Neutrophil (primary cell): Measurements from ENCODE around the gene HDAC1.
A peak's percentile ranks its signal among the peaks of the same experiment; 100 is the strongest.

Experiments used
- H3K27ac ChIP-seq: fragments of 200-600 bp; sonication (generic); 2 replicates; pipeline ENCODE4 v1.5.1; 2016; ENCODE audit warnings: mild to moderate bottlenecking, moderate library complexity
- H3K27me3 ChIP-seq: fragments of 200-600 bp; sonication (generic); 2 replicates; pipeline ENCODE4 v1.6.0; 2016; ENCODE audit warnings: mild to moderate bottlenecking
- H3K36me3 ChIP-seq: fragments of 200-600 bp; sonication (generic); 2 replicates; pipeline ENCODE4 v1.5.1; 2017
- H3K4me1 ChIP-seq, 2 experiments: fragments of 200-600 bp in 1 of 2; sonication (generic) in 1 of 2; 1 replicate in 1 of 2; 2 replicates in 1 of 2; pipeline versions ENCODE4 v1.5.1 to v1.6.1; 2013 to 2016; ENCODE audit warnings: low read depth in 1 of 2, low read length in 1 of 2, mild to moderate bottlenecking in 1 of 2, moderate library complexity in 1 of 2; ENCODE audit not compliant: control insufficient read depth in 1 of 2, insufficient read depth in 1 of 2
- H3K4me3 ChIP-seq, 2 experiments: fragments of 200-600 bp in 1 of 2; sonication (generic) in 1 of 2; 1 replicate in 1 of 2; 2 replicates in 1 of 2; pipeline ENCODE4 v1.5.1; 2013 to 2016; ENCODE audit warnings: low read depth in 1 of 2, low read length in 1 of 2, mild to moderate bottlenecking in 1 of 2, moderate library complexity in 1 of 2
- H3K9me3 ChIP-seq: fragments of 200-600 bp; sonication (generic); 2 replicates; pipeline ENCODE4 v1.5.1; 2016
- TF ChIP-seq, protein P1 (sequence below): fragments of 200-600 bp; sonication (generic); IDR thresholded peaks from 2 replicates; pipeline ENCODE4 v1.5.1; 2016; ENCODE audit warnings: antibody characterized with exemption

The HDAC1 gene

DNA sequence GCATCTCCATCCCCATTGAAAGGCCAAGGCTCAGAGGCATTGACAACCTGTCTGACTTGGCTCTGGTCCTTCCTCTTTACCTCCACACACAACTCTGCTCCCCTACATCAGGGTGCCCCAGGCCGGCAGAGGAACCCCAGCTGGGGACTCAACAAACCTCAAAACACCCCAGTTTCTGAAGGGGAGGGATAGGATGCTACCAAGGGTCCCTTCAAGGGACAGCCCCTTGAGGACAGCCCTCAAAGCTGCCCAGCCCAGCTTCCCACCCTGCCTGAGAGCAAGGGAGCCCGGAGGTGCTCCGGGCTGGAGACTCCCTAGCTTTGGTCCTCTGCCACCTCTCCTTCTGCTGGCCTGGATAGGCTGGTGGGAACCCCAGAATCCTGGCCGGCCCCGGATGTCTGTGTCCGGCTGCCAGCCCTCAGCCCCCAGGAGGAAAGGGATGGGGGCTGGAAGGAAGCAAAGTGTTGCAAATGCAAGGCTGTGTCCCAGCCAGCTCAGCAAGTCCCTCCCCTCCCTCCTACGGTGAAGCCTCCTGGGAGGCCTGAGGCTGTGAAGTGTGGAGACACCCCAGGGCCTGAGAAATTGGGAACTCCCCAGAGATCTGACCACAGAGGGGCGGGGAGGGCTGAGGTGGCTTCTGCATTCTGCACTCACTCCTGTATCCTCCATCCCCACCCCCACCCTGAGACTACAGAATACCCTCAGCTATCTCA, 45.2 kb downstream of the HDAC1 start:
- TF ChIP-seq, protein P1, sequence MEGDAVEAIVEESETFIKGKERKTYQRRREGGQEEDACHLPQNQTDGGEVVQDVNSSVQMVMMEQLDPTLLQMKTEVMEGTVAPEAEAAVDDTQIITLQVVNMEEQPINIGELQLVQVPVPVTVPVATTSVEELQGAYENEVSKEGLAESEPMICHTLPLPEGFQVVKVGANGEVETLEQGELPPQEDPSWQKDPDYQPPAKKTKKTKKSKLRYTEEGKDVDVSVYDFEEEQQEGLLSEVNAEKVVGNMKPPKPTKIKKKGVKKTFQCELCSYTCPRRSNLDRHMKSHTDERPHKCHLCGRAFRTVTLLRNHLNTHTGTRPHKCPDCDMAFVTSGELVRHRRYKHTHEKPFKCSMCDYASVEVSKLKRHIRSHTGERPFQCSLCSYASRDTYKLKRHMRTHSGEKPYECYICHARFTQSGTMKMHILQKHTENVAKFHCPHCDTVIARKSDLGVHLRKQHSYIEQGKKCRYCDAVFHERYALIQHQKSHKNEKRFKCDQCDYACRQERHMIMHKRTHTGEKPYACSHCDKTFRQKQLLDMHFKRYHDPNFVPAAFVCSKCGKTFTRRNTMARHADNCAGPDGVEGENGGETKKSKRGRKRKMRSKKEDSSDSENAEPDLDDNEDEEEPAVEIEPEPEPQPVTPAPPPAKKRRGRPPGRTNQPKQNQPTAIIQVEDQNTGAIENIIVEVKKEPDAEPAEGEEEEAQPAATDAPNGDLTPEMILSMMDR, result no peak
- peaks cover 16% of the 10 kb centered on the region for H3K27me3 ChIP-seq
- H3K4me1 ChIP-seq, result peaks cover 49 to 52% of the 10 kb centered on the region in 2 experiments
- H3K9me3 ChIP-seq, result no peaks in the 10 kb centered on the region
- H3K27ac ChIP-seq, result peak overlapping the region; percentile 100
- peaks cover 12% of the 10 kb centered on the region for H3K36me3 ChIP-seq
- H3K4me3 ChIP-seq, result peak overlapping the region; percentile 60 to 72

DNA sequence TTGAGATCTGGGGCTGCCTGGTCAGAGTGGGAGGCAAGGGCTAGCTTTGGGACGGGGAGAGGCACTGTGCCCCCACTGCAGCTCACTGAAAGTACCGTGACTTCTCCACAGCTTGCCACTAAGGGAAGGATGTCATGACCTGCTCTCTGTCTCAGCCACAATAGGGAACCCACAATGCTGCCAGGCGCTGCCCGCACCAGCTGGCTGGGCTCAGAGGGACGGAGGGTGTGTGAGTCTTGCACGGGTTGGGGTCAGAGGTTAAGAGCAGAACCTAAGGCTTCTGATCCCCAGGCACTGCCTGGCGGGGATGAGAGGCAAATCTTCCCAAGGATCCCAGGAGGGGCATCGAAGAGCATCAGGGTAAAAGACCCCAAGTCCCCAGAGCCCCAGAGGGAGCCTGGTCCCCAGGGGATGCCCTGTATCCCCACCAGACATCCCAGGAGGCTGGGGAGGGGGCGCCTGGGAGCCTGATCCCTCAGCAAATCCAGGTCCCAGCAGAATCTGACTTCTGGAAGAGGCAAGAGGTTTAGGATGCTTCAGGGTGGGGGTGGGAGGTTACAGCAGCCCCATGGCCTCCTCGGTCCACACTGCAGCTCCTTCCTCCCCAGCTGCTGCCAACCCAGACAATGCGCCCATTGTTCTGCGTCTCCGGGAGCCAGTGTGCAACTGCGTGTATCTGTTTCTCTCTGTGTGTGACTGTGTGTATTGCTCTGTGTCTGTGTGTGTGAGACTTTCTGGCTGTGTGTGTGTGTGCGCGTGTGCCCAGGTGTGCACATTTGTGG, 46.2 kb downstream of the HDAC1 start:
- peak overlapping the region; percentile 60 to 72 for H3K4me3 ChIP-seq
- H3K27ac ChIP-seq, result peak overlapping the region; percentile 100
- H3K27me3 ChIP-seq, result peaks cover 16% of the 10 kb centered on the region
- peaks cover 3% of the 10 kb centered on the region for H3K36me3 ChIP-seq
- H3K4me1 ChIP-seq, result peaks cover 49 to 55% of the 10 kb centered on the region in 2 experiments
- H3K9me3 ChIP-seq, result no peaks in the 10 kb centered on the region
- TF ChIP-seq, protein P1, result no peak

DNA sequence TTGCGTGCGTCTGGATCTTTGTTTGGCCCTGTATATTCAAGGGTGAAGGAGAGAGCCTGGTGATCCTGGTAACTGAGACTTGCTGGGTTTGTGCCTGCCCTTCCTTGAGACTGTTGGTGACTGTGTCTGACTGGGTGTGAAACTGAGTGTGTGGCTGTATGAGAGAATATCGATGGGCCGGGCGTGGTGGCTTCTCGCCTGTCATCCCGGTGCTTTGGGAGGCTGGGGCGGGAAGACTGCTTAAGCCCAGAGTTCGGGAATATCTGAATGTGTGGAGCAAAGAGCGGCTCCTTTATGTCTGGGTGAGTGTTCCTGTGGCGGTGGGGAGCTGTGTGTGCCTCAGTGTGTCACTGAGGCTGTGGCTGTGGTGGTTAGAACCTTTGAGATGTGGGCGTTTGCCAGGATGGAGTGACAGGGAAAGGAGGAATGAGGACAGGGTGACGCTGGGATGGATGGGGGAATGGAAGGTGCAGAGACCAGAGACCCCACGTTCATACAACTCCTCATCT, 46.8 kb downstream of the HDAC1 start:
- Histone ChIP-seq H3K4me1 (peaks cover 49 to 55% of the 10 kb centered on the region in 2 experiments), H3K27ac (peak overlapping the region; percentile 100), H3K36me3 (no peaks in the 10 kb centered on the region), H3K4me3 (peak overlapping the region in 1 of 2 experiments; percentile 72), H3K27me3 (peaks cover 16% of the 10 kb centered on the region), H3K9me3 (no peaks in the 10 kb centered on the region)
- TF ChIP-seq, protein P1, result no peak

DNA sequence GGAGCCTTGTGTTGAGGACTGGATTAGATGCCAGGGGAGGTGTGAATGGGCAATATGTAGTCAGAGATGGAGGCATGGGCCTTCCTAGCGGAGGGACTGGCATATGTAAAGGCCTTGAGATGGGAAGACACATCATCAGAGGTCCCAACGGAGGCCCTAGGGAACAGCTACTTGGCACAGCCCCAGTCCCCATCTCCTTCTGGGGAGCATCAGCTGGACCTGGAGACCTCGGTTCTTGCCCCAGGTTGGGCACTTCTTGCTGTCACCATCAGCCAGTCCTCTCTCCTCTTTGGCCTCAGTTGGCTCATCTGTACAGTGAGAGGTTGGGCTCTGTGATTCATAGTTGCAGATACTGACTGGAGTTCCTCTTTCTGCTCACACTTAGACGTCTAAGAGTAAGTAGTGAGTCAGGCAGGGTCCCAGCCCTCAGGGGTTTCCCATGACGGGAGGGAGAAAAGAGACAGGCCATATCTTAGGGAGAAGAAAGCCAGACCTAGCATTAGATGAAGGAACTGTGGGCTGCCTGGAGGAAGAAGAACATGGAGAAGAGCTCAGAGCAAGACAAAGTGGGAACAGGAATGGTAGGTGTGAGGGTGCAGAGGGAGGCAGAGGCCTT, 47.6 kb downstream of the HDAC1 start:
- TF ChIP-seq, protein P1, result no peak
- peaks cover 46 to 55% of the 10 kb centered on the region in 2 experiments for H3K4me1 ChIP-seq
- H3K27me3 ChIP-seq, result peaks cover 10% of the 10 kb centered on the region
- no peaks in the 10 kb centered on the region for H3K9me3 ChIP-seq
- peak overlapping the region in 1 of 2 experiments; percentile 26 for H3K4me3 ChIP-seq
- no peaks in the 10 kb centered on the region for H3K36me3 ChIP-seq
- peak overlapping the region; percentile 100 for H3K27ac ChIP-seq

DNA sequence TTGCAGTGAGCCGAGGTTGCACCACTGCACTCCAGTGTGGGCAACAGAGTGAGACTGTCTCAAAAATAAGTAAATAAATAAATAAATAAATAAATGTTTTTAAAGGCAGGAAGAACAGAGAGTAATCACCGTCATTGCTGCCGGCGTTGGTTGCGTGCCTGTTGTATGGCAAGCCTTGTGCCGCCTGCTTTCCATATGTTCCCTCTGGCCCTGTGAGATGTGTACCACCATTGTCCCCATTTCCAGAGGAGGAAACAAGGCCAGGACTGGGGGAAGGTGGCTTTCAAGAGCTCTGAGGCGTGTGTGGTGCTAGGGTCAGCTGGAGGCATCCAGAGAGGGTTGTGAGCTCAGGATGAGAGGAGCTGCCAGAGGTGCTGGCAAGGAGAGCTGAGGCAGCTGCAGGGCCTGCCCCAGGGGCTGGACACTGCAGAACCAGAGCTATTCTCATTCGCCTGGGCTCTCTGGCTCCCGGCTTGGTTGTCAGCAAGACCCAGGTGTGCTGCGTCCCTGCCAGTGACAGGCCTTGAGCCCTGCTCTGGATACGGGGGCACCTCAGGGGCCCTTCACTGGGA, 49.4 kb downstream of the HDAC1 start:
- Histone ChIP-seq H3K36me3 (no peaks in the 10 kb centered on the region), H3K27me3 (no peaks in the 10 kb centered on the region), H3K9me3 (no peaks in the 10 kb centered on the region), H3K4me3 (no peak overlapping the region), H3K4me1 (peaks cover 43 to 54% of the 10 kb centered on the region in 2 experiments), H3K27ac (no peak overlapping the region)
- TF ChIP-seq, protein P1, result no peak
